HG03095 (cell line): ENCODE results near the gene RTN1.
A peak's percentile ranks its signal among the peaks of the same experiment; 100 is the strongest.

Source experiments
- ATAC-seq: cut with Tn5 transposase; IDR thresholded peaks from one replicate; pipeline ENCODE4 v1.9.1; 2021; ENCODE audit warnings: moderate library complexity; ENCODE audit not compliant: unreplicated experiment

Gene RTN1

GRCh38 chr14:59576332-59577294 lies 294.0 kb downstream of the RTN1 start, which contains the start of gene CCDC175:
CCDC175 (minus strand) TSS chr14:59576812; CDS start chr14:59576775, 37 bp downstream.
- peak; percentile 96 for ATAC-seq

GRCh38 chr14:59570122-59570521 lies 300.5 kb downstream of the RTN1 start:
- ATAC-seq: no peak

- ATAC-seq: no peak
Measured at GRCh38 chr14:59566725-59567124, 303.9 kb downstream of the RTN1 start.

GRCh38 chr14:59566296-59566695 lies 304.3 kb downstream of the RTN1 start:
- no peak for ATAC-seq

GRCh38 chr14:59565087-59565486 lies 305.5 kb downstream of the RTN1 start:
- no peak for ATAC-seq

GRCh38 chr14:59564366-59564765 lies 306.2 kb downstream of the RTN1 start:
- ATAC-seq: no peak

GRCh38 chr14:59547310-59547709 lies 323.3 kb downstream of the RTN1 start:
- no peak for ATAC-seq
